Measurements from ENCODE around the gene DPY19L2. TPM values are rescaled to one million over a fixed set of nuclear protein-coding genes. Genes with fewer than 3 reads are reported as not detected.
"Not testable (repeated sequence)": the region's sequence is repeated elsewhere in the genome, so short reads cannot be mapped to it uniquely, and the experiment has no call there.

DPY19L2 gene
- total RNA-seq, 2 experiments from 2014 or later: 5.2 to 6.0 TPM

- H3K9me3 Mint-ChIP-seq (ENCODE audit: low read depth); CTCF ChIA-PET; H3K27ac Mint-ChIP-seq; ATAC-seq; H3K4me1 Mint-ChIP-seq; H3K4me3 Mint-ChIP-seq; H3K27me3 Mint-ChIP-seq; DNase-seq; H3K36me3 Mint-ChIP-seq: not testable (repeated sequence)
Observed at GRCh38 chr12:63686623-63687022, 18.3 kb upstream of the DPY19L2 start.

- H3K27me3 Mint-ChIP-seq; DNase-seq; H3K9me3 Mint-ChIP-seq (ENCODE audit: low read depth); H3K4me3 Mint-ChIP-seq; CTCF ChIA-PET; ATAC-seq; H3K27ac Mint-ChIP-seq; H3K36me3 Mint-ChIP-seq; H3K4me1 Mint-ChIP-seq: not testable (repeated sequence)
Observed at GRCh38 chr12:63685789-63686188, 17.5 kb upstream of the DPY19L2 start.

DNA sequence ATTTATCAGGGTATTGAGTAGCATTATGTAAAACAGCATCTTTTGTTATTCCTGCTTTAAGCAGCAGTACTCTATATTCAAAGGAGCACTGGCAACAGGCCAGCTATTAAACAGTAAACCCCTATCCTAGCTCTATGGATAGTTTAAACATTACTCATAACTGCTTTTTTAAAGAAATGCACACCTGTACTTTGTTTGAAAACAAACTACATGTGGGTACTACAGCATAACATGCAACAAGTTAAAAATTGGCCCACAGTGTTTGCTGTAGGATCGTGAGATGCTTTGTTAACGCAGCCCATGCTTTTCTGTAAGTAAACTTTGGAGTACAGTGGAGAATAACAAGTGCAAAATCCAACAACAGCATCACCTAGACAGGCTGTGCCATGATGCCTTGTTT is 14.3 kb upstream of the DPY19L2 start:
- H3K4me1 Mint-ChIP-seq; H3K27ac Mint-ChIP-seq; CTCF ChIA-PET; H3K27me3 Mint-ChIP-seq; ATAC-seq; H3K9me3 Mint-ChIP-seq (ENCODE audit: low read depth); DNase-seq; H3K4me3 Mint-ChIP-seq; H3K36me3 Mint-ChIP-seq: not testable (repeated sequence)

DNA sequence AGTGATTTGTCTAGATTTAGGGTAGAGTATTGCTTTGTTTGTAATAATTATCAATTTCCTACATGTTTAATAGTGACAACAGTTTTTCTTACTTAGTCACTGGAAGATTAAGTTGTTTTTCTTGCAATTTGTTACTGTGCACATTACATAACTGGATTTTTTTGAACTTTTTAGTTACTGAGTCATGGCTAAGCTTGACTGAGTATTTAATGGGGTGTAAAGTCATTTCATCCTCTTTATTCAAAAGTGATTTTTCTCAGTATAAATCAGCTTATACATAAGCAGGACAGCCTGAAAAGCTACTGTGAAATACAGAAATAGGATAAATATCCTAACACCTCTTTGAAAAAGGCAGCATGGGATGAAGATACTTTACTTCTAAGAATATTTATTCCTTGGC is 12.5 kb upstream of the DPY19L2 start:
- H3K27ac Mint-ChIP-seq; H3K36me3 Mint-ChIP-seq; H3K4me3 Mint-ChIP-seq; H3K27me3 Mint-ChIP-seq; DNase-seq; H3K9me3 Mint-ChIP-seq (ENCODE audit: low read depth); CTCF ChIA-PET; H3K4me1 Mint-ChIP-seq; ATAC-seq: not testable (repeated sequence)

- not testable (repeated sequence) for H3K27me3 Mint-ChIP-seq; H3K27ac Mint-ChIP-seq; H3K36me3 Mint-ChIP-seq; H3K9me3 Mint-ChIP-seq (ENCODE audit: low read depth); ATAC-seq; H3K4me3 Mint-ChIP-seq; DNase-seq
- CTCF ChIA-PET: interaction anchor here (1.0 kb wide), 1 partner anchor 129 kb away, joined by 3 read pairs; no protein-coding TSS in a partner anchor
- H3K4me1 Mint-ChIP-seq: peaks cover 11% of the 10 kb centered on the region
Observed at GRCh38 chr12:63672550-63672949, 4.3 kb upstream of the DPY19L2 start.

DNA sequence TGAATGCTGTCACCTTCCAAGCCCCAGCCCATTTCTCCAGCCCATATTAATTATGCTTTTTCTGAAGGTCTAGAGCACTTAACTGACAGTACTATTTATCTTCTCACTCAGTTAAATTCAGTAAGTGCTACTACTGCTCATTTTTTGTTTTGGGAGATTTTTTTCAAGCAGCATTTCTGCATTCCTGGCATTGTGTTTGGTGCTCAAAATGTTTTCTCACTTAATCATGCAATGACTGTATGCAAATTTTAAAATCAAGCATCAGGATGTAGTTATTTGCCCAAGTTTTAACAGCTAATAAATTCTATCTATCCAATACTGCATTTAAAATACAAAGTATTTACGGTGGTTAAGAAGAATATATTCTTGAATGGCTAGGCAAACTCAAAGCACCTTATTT is 1.6 kb upstream of the DPY19L2 start:
- H3K27ac Mint-ChIP-seq; ATAC-seq; H3K27me3 Mint-ChIP-seq; DNase-seq; H3K36me3 Mint-ChIP-seq; CTCF ChIA-PET; H3K9me3 Mint-ChIP-seq (ENCODE audit: low read depth): not testable (repeated sequence)
- Mint-ChIP-seq H3K4me1 (peaks cover 20% of the 10 kb centered on the region), H3K4me3 (peak overlapping the region; percentile 88)

DNA sequence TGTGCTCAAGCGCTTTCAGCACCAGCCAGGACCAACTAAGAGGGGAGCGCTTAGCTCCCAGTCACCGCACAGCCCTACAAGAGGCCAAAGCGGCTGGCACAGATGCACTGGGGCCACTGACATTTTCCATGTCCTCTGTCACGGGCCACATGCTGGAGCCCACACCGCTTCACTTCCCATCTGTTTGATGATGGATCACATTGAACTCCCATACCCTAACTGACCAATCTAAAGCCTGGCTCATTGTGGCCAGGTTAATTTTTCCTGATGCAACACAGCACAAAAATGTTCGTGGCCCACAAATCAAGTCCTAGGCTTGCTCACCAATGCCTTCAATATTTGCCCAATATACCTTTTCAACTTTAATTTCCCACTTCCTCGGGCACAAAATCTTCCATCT is 1.1 kb upstream of the DPY19L2 start:
- CTCF ChIA-PET, H3K27me3 Mint-ChIP-seq: not testable (repeated sequence)

DNA sequence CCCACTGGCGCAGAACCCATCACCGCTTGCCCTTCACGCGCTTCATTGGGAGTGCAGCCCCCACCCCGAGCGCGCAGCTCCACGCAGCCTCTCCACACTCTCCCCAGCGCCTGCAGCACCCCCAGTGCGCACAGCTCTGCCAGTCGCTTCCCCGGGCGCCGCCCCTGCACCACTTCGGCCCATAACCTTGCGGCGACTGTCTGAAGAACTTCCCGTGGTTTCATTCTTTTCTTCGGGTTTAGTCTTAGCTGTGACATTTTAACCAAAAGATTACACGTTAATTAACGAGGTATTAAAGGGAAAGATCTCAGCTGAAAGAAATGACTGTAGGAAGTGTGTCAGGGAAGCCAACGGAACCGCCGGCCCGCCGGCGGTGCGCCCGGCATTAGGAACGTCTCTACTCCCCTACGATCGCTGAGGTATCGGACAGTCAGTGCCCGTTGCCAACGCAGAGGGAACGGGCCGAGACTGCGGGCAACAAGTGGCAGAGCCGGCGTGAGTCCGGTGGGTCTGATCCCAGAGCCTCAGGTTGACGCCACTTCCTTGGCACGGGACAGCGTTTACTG is 590 bp upstream of the DPY19L2 start:
- ATAC-seq: peak; percentile 66
- Mint-ChIP-seq H3K4me3 (peak overlapping the region; percentile 88), H3K4me1 (peaks cover 25% of the 10 kb centered on the region), H3K27ac (peak overlapping the region; percentile 75)
- DNase-seq; H3K27me3 Mint-ChIP-seq; H3K9me3 Mint-ChIP-seq (ENCODE audit: low read depth); H3K36me3 Mint-ChIP-seq: not testable (repeated sequence)
- CTCF ChIA-PET: interaction anchor here (1.2 kb wide), 1 partner anchor 121 kb away, joined by 3 read pairs; no protein-coding TSS in a partner anchor

More for the DNA sequence above, 1.1 kb upstream of the DPY19L2 start:
- H3K36me3 Mint-ChIP-seq; DNase-seq; H3K9me3 Mint-ChIP-seq (ENCODE audit: low read depth); ATAC-seq: not testable (repeated sequence)
- Mint-ChIP-seq H3K4me3 (peak overlapping the region; percentile 88), H3K27ac (peak overlapping the region; percentile 75), H3K4me1 (peaks cover 23% of the 10 kb centered on the region)

GRCh38 chr12:63663005-63663404 is 5.3 kb downstream of the DPY19L2 start:
- ATAC-seq; H3K9me3 Mint-ChIP-seq (ENCODE audit: low read depth); H3K36me3 Mint-ChIP-seq; H3K4me3 Mint-ChIP-seq; H3K27ac Mint-ChIP-seq; DNase-seq; CTCF ChIA-PET; H3K27me3 Mint-ChIP-seq: not testable (repeated sequence)
- H3K4me1 Mint-ChIP-seq: peaks cover 18% of the 10 kb centered on the region

DNA sequence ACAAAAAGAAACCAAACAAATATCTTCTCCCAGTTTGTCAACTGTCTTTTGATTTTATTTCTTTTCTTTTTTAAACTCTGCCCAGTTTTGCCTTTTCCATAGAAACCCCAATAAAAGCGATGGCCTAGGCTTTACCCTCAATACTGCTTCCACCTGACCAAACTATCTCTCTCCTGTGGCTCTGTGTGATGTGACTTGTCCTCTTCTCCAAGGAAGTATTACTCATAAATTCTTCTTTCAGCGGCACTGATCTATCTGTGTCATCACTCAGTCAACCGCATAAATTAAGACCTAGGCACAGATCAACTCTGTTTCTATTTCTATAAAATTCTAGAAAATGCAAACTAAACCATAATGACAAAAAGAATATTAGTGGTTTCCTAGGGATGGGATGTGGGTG is 9.8 kb downstream of the DPY19L2 start:
- H3K4me3 Mint-ChIP-seq; DNase-seq; H3K27ac Mint-ChIP-seq; H3K9me3 Mint-ChIP-seq (ENCODE audit: low read depth); H3K27me3 Mint-ChIP-seq; CTCF ChIA-PET; H3K4me1 Mint-ChIP-seq; H3K36me3 Mint-ChIP-seq; ATAC-seq: not testable (repeated sequence)

DNA sequence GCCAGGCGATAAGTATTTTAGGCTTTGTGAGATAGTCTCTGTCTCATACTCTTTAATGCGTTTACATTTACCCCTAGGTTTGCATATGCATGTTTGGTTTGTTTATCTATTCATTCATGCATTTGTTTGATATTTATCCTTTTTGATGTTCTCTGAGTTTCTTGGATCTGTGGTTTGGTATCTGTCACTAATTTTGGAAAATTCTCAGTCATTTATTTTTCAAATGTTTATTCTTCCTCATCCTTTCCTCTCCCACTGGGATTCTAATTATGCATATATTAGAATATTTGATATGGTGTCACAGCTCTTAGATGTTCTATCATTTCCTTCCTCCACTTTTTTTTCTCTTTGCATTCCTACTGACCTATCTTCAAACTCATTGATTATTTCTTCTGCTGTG is 11.9 kb downstream of the DPY19L2 start:
- H3K4me1 Mint-ChIP-seq; H3K4me3 Mint-ChIP-seq; CTCF ChIA-PET; H3K27me3 Mint-ChIP-seq; H3K9me3 Mint-ChIP-seq (ENCODE audit: low read depth); H3K27ac Mint-ChIP-seq; ATAC-seq; DNase-seq; H3K36me3 Mint-ChIP-seq: not testable (repeated sequence)

DNA sequence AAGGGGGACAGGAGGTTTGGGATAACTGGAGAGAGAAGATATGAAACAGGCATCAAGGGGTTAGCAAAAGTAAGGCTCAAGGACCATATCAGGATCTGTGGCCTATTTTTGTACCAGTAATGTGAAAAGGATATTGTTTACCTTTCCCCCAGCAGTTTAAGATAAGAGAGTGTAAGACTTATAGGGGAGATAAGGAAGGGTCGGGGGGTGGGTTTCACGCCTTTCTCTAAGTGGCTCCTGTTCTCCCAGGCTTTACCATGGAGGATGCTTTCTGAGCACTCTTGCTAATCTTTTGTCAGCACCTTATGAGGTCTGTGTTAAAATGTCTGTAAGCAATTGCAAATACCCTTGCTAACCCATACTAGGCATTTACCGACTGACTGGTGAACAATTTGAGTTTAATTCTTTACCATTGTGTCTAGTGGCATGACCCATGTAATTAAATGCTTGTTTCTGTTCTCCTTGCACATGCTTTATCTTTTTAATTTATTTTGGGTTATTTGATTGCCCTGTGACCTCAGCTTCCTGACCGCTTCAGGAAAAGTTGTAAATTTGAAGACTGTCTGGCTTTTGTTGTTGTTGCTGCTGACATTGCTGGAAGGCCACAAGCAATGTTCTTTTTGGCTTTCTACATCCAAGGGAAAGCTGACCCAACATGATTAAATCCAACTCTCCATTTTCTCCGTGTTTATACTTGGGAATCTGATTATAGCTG is 12.6 kb downstream of the DPY19L2 start:
- H3K4me3 Mint-ChIP-seq; ATAC-seq; H3K9me3 Mint-ChIP-seq (ENCODE audit: low read depth); H3K27me3 Mint-ChIP-seq; CTCF ChIA-PET; H3K4me1 Mint-ChIP-seq; H3K36me3 Mint-ChIP-seq; DNase-seq; H3K27ac Mint-ChIP-seq: not testable (repeated sequence)

GRCh38 chr12:63654481-63654880 is 13.8 kb downstream of the DPY19L2 start:
- H3K9me3 Mint-ChIP-seq (ENCODE audit: low read depth); CTCF ChIA-PET; H3K27me3 Mint-ChIP-seq; H3K36me3 Mint-ChIP-seq; ATAC-seq; H3K27ac Mint-ChIP-seq; DNase-seq; H3K4me1 Mint-ChIP-seq; H3K4me3 Mint-ChIP-seq: not testable (repeated sequence)

DNA sequence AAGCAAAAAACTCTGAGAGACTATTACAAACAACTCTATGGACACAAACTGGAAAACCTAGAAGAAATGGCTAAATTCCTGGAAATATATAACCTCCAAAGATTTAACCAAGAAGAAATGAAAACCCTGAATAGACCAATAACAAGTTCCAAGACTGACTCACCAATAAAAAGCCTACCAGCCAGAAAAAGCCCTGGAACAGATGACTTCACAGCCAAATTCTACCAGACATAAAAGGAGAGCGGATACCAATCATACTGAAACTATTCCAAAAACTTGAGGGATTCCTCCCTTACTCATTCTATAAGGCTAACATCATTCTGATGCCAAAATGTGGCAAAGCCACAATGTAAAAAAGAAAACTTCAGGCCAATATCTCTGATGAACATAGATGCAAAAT is 18.8 kb downstream of the DPY19L2 start:
- ATAC-seq; CTCF ChIA-PET; H3K27ac Mint-ChIP-seq; H3K36me3 Mint-ChIP-seq; H3K4me3 Mint-ChIP-seq; DNase-seq; H3K4me1 Mint-ChIP-seq; H3K9me3 Mint-ChIP-seq (ENCODE audit: low read depth); H3K27me3 Mint-ChIP-seq: not testable (repeated sequence)
